ENCODE data around the gene CNOT2.
"Not testable (repeated sequence)": the region's sequence is repeated elsewhere in the genome, so short reads cannot be mapped to it uniquely, and the experiment has no call there.

CNOT2 gene

GRCh38 chr12:70304684-70305555, 61.7 kb downstream of the CNOT2 start:
- not testable (repeated sequence) for DNase-seq (ENCODE audit: low read depth in 2 of 2, low spot score in 1 of 2)

- no peak for DNase-seq (ENCODE audit: low read depth in 2 of 2, low spot score in 1 of 2)
Measured at GRCh38 chr12:70305794-70306193, 62.6 kb downstream of the CNOT2 start.

DNA sequence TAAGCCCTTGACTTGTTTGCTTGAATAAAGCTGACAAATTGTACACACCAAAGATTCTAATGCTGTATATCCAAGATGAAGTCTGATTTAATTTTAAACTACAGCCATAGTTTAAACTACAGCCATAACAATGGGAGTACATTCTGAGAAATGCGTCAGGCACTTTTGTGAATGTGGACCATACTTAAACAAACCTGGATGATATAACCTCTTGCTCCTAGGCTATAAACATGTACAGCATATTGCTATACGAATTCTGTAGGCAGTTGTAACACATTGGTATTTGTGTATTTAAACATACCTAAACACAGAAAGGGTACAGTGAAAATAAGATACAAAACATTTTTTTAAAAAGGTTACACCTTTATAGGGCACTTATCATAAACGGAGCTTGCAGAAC, 63.4 kb downstream of the CNOT2 start:
- no peak for DNase-seq (ENCODE audit: low read depth in 2 of 2, low spot score in 1 of 2)

- DNase-seq (ENCODE audit: low read depth in 2 of 2, low spot score in 1 of 2), result no peak
Measured at GRCh38 chr12:70307868-70308267, 64.6 kb downstream of the CNOT2 start.

GRCh38 chr12:70309348-70309747, 66.1 kb downstream of the CNOT2 start:
- DNase-seq (ENCODE audit: low read depth in 2 of 2, low spot score in 1 of 2), result no peak

DNA sequence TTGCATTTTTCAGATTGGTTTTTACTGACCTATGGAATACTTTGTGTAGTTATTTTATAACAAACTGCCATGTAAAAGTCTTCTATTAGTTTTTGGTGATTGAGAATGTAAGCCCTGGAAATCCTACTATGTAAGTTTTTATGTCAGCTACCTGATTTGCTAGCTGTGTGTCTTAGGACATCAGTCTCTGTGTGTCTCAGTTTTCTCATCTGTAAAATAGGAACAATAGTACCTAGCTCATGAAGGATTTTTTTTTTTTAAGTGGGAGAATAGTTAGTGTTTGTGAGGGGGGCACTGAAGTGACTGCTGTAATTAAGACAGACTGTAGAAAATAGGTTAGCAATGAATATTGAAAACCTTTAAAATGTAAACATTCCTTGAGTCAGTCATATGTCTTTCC, 70.9 kb downstream of the CNOT2 start:
- DNase-seq (ENCODE audit: low read depth in 2 of 2, low spot score in 1 of 2), result no peak

DNA sequence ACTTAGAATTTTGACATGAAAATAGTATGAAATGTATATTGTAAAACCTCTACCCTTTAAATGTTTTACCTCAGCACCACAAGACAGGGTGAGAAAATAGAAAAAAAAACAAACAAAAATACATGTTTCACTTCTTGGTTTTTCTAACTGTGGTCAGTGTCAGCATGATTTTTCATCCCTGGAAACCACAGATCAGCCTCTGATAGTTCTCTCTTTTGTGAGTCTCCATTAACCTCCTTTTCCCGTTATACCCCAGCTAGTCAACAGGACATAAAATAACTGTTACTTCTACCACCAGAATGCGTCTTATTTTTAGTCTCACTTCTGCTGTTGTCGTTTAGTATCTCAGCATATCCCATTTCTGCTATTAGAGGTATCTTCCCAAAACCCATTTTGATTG, 74.5 kb downstream of the CNOT2 start:
- no peak for DNase-seq (ENCODE audit: low read depth in 2 of 2, low spot score in 1 of 2)

- no peak for DNase-seq (ENCODE audit: low read depth in 2 of 2, low spot score in 1 of 2)
Measured at GRCh38 chr12:70319605-70320004, 76.4 kb downstream of the CNOT2 start.

DNA sequence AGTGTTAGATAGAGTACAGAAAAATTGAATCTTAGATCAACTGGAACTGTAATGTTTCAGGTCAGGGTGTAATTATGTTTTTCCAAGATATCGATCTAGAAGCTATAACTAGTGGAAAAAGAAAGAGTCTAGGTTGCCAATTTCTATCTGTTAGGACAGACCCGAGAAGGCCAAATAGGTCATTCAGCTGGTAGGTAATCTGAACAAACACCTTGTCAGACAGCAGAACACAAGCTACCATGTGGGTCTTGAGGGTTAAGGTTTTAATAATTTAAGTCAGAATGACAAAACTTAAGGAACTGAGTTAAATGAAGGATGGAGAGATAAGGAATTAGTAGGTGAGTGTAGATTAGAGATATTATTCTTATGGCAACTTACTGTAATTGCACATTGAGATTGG, 78.0 kb downstream of the CNOT2 start:
- DNase-seq (ENCODE audit: low read depth in 2 of 2, low spot score in 1 of 2), result no peak

GRCh38 chr12:70327541-70327940, 84.3 kb downstream of the CNOT2 start:
- no peak for DNase-seq (ENCODE audit: low read depth in 2 of 2, low spot score in 1 of 2)

DNA sequence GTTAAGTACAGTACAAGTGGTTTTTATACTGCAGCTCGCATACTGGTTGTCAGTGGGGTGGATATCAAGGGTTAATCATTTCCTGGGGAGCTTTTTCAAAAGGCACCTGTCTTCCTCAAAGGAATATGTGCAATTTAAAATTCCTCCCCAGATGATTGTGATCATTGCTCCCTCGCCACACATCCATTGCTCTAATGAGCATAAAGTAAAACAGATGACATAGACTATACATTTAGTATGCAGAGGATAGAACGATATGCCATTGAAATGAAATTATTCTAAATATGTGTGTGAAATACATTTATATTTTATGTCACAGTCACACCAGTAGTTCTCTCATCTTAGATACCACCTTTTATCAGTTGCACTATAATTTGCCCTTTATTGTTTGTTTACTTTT, 86.5 kb downstream of the CNOT2 start:
- DNase-seq (ENCODE audit: low read depth in 2 of 2, low spot score in 1 of 2), result no peak

- no peak for DNase-seq (ENCODE audit: low read depth in 2 of 2, low spot score in 1 of 2)
Measured at GRCh38 chr12:70330158-70330557, 86.9 kb downstream of the CNOT2 start.

- no peak for DNase-seq (ENCODE audit: low read depth in 2 of 2, low spot score in 1 of 2)
Measured at GRCh38 chr12:70332236-70332635, 89.0 kb downstream of the CNOT2 start.

- no peak for DNase-seq (ENCODE audit: low read depth in 2 of 2, low spot score in 1 of 2)
Measured at GRCh38 chr12:70334742-70335141, 91.5 kb downstream of the CNOT2 start.

DNA sequence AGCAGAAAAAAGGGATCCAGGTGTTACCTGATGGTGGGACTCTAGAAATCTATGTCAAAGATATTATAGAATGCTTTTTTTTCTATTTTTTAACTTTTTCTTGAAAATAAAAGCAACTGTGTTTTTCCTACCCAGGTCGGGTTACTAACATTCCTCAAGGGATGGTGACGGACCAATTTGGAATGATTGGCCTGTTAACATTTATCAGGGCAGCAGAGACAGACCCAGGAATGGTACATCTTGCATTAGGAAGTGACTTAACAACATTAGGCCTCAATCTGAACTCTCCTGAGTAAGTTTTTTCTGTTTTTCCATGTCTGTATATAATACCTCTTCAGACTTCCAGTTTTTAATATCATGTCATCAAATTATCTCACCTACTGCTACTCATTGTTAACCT, 95.3 kb downstream of the CNOT2 start:
- no peak for DNase-seq (ENCODE audit: low read depth in 2 of 2, low spot score in 1 of 2)

GRCh38 chr12:70351076-70351475, 107.8 kb downstream of the CNOT2 start:
- no peak for DNase-seq (ENCODE audit: low read depth in 2 of 2, low spot score in 1 of 2)

DNA sequence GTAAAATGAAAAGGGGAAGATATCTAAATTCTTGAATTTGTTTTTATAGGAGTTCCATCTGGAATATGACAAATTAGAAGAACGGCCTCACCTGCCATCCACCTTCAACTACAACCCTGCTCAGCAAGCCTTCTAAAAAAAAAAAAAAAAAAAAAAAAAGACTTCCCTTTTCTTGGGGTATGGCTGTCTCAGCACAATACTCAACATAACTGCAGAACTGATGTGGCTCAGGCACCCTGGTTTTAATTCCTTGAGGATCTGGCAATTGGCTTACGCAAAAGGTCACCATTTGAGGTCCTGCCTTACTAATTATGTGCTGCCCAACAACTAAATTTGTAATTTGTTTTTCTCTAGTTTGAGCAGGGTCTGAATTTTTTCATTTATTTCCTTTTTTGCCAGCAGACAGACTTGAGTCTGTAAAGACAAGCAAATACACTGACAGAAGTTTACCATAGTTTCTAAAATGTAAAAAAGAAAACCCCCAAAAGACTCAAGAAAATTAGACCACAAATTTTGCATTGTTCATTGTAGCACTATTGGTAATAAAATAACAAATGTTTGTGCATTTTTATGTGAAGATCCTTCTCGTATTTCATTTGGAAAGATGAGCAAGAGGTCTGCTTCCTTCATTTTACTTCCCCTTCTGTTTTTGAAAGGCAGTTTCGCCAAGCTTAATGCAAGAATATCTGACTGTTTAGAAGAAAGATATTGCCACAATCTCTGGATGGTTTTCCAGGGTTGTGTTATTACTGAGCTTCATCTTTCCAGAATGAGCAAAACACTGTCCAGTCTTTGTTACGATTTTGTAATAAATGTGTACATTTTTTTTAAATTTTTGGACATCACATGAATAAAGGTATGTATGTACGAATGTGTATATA, 110.8 kb downstream of the CNOT2 start:
- no peak for DNase-seq (ENCODE audit: low read depth in 2 of 2, low spot score in 1 of 2)

DNA sequence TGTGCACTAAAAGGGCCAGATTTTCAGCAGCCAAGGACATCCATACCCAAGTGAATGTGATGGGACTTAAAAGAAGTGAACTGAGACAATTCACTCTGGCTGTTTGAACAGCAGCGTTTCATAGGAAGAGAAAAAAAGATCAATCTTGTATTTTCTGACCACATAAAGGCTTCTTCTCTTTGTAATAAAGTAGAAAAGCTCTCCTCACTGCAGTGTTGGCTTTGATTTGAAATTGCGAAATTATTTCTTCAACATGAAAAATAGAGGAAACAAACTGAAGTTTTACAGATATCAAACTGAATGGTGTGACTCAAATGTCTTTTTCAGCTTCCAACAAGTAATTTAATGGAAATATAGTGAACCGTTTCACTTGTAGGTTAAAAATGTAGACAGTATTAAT, 111.6 kb downstream of the CNOT2 start:
- DNase-seq (ENCODE audit: low read depth in 2 of 2, low spot score in 1 of 2), result no peak

DNA sequence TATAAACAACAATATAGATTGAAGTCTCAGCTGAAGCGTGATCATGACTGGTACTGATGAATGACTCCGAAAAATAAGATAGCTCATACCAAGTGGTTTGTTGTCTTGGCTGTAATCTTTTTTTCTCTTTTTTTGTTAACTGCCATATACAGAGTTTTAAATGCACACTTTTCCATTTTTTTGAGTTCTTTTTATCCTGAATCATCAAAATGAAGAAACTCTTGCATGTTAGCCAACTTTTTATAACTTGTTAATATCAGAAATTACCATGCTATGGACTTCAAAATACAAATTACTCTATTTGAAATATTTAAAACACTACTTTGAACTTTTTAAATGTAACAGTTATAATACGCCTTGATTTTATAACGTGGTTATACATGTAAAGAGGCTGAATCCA, 112.7 kb downstream of the CNOT2 start:
- DNase-seq (ENCODE audit: low read depth in 2 of 2, low spot score in 1 of 2), result no peak

DNA sequence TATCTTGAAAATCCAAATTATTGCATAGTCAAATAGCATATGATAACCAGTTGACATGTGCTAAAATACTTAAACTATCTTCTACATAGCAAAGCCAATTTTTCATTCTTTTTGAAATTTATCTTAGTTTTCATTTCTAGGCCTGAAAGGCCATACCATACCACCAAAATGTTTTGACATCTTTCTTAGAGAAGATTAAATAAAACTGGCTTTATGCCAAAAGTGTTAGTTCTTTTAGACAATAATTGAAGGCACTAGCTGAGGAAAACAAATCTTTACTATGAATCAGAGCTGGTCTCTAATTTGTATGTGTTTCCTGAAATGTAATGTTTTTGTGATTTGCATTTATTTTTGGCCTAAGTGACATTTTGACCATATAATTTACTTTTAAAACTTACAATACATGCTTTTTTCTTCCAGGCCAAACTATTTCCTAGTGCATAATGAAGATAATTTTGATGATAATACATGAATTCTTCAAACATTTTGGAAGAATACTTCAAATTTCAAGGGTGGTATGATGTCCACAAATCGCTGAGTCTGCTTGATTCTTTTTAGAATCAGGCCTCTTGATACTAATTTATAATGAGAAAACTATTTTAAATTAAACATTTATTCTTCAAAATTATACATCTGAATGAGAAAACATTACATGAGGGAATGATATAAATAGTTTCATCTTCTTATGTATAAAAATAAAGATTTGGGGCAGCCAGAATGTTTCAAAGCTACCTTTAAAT, 116.4 kb downstream of the CNOT2 start:
- DNase-seq (ENCODE audit: low read depth in 2 of 2, low spot score in 1 of 2), result no peak

DNA sequence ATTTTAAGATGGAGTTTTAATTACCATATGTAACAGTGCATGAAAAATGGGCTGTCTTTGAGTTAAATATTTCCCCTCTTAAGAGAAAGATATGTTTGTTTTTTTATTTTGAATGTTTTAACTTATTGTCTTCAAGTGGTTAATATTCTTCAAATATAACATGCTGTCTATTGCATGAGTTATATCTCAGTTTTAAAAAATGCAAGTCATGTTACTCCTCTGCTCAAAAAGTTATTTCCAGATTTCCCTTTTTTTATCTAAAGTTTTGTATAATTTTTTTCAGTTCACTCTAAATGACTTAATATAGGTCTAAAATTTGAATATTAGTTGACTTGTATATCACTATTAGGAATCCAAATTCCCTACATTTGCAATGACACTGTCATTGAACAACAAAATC, 117.0 kb downstream of the CNOT2 start:
- DNase-seq (ENCODE audit: low read depth in 2 of 2, low spot score in 1 of 2), result no peak
